ENCODE data around the gene TRPM2.

GRCh38 chr21:44480200-44481053 is 127.0 kb downstream of the TRPM2 start:
- TF ChIP-seq POLR2A (IDR thresholded peaks at IDR 0.05; ENCODE audit: low read length) (no peak), GATA1 (IDR thresholded peaks at IDR 0.05; ENCODE audit: low read depth, low read length) (no peak)
